ENCODE data around the gene CES1.
"Not testable (repeated sequence)": the region's sequence is repeated elsewhere in the genome, so short reads cannot be mapped to it uniquely, and the experiment has no call there.

The CES1 gene

DNA sequence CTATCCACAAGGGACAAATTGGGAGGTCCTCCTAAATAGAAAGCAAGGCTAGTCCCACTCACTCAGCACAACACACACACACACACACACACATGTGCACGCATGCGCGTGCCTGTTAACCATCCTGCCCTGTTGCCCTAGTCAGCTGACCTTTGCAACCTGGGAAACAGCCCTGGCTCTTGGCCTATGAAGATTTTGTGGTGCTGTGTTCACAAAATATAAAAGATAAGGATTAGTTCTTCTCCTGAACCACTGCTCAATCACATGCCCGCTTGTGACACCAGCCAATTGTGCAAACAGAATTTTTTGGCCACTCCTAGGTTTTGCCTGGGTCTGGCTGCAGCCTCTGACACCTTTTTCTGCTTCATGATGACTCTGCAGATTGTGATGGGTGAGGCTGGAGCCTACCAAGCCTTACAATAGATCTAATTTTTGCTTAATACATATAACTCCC, 3.3 kb upstream of the CES1 start:
- TF ChIP-seq, protein P1, sequence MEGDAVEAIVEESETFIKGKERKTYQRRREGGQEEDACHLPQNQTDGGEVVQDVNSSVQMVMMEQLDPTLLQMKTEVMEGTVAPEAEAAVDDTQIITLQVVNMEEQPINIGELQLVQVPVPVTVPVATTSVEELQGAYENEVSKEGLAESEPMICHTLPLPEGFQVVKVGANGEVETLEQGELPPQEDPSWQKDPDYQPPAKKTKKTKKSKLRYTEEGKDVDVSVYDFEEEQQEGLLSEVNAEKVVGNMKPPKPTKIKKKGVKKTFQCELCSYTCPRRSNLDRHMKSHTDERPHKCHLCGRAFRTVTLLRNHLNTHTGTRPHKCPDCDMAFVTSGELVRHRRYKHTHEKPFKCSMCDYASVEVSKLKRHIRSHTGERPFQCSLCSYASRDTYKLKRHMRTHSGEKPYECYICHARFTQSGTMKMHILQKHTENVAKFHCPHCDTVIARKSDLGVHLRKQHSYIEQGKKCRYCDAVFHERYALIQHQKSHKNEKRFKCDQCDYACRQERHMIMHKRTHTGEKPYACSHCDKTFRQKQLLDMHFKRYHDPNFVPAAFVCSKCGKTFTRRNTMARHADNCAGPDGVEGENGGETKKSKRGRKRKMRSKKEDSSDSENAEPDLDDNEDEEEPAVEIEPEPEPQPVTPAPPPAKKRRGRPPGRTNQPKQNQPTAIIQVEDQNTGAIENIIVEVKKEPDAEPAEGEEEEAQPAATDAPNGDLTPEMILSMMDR (IDR thresholded peaks at IDR 0.05): no peak
- Mint-ChIP-seq H3K36me3 (ENCODE audit: low read depth) (no peaks in the 10 kb centered on the region), H3K4me1 (peaks cover 25% of the 10 kb centered on the region), H3K4me3 (no peak overlapping the region), H3K9me3 (no peaks in the 10 kb centered on the region), H3K27ac (no peak overlapping the region), H3K27me3 (ENCODE audit: low read depth, poor library complexity) (peaks cover 8% of the 10 kb centered on the region)
- no peak for DNase-seq

DNA sequence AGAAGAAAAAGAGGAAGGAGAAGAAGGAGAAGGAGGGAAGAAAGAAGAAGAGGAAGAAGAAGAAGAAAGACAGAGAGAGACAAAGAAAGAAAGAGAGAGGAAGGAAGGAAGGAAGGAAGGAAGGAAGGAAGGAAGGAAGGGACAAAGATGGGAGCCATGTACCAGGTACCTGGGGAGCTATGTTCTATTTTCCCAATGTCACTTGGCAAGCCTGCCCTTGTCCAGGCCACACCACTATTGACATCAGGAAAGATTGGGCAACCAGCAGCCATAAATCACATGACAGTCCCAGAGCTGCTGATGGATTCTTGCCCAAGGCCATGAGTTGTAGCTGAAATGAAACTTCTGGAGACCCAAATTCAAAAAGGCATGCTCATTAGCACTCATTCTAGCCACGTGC, 2.7 kb upstream of the CES1 start:
- no peak overlapping the region for H3K27ac Mint-ChIP-seq
- H3K4me3 Mint-ChIP-seq: no peak overlapping the region
- H3K9me3 Mint-ChIP-seq: no peaks in the 10 kb centered on the region
- no peak for DNase-seq
- peaks cover 30% of the 10 kb centered on the region for H3K4me1 Mint-ChIP-seq
- no peaks in the 10 kb centered on the region for H3K36me3 Mint-ChIP-seq (ENCODE audit: low read depth)
- peaks cover 11% of the 10 kb centered on the region for H3K27me3 Mint-ChIP-seq (ENCODE audit: low read depth, poor library complexity)
- TF ChIP-seq, protein P1 (IDR thresholded peaks at IDR 0.05): no peak

DNA sequence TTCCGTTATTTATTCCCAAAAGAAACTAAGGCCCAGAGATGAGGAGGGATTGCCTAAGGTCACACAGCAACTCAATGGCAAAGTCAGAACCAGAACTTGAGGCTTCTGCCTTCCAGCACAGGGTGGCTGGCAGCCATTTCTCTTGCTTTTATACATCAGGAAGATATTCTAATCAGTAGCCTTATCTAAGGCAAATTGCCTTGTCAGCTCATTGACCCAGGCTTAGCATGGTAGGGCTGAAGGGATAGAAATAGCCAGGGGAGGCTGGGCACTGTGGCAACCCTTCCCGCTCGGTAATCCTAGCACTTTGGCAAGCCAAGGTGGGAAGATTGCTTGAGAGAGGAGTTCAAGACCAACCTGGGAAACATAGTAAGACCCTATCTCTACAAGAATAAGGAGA, 2.3 kb upstream of the CES1 start:
- H3K27ac Mint-ChIP-seq; H3K36me3 Mint-ChIP-seq (ENCODE audit: low read depth); H3K4me3 Mint-ChIP-seq; DNase-seq; H3K9me3 Mint-ChIP-seq: not testable (repeated sequence)
- H3K4me1 Mint-ChIP-seq: peaks cover 30% of the 10 kb centered on the region
- peaks cover 11% of the 10 kb centered on the region for H3K27me3 Mint-ChIP-seq (ENCODE audit: low read depth, poor library complexity)

DNA sequence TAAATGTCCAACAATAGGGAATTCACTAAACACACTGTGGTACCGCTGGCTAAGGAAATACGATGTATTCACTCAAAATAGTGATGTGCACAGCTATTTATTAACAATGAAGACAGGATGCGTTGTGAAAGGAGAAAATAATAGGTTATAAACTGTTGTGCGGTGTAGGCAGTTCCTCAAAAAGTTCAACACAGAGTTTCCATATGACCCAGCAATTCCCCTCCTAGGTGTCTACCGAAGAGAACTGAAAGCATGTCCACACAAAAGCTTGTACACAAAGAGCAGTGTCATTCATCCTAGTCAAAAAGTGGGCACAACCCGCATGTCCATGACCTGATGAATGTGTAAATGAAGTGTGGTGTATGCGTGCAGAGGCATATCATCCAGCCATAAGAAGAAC, 1.2 kb upstream of the CES1 start:
- Mint-ChIP-seq H3K27me3 (ENCODE audit: low read depth, poor library complexity) (peaks cover 14% of the 10 kb centered on the region), H3K9me3 (no peaks in the 10 kb centered on the region), H3K27ac (no peak overlapping the region), H3K4me3 (no peak overlapping the region), H3K36me3 (ENCODE audit: low read depth) (no peaks in the 10 kb centered on the region), H3K4me1 (peaks cover 30% of the 10 kb centered on the region)
- TF ChIP-seq, protein P1 (IDR thresholded peaks at IDR 0.05): no peak
- no peak for DNase-seq

DNA sequence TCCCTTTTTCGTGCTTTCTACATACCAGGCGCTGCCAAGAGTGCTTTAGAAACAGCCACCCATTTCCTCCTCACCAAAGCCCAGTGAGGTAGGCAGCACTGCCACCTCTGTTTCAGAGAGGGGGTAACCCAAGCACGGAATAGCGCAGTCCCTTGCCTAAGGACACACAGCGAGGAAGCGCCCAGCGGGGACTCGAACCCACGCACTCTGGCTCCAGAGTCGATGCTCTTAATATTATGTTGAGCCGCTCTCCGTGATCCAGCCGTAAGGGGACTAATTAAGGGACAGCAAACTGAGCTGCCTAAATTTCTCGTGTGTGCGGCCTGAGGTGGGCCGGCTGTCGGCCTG, 497 bp downstream of the CES1 start:
- TF ChIP-seq, protein P1 (IDR thresholded peaks at IDR 0.05): no peak
- H3K4me3 Mint-ChIP-seq: no peak overlapping the region
- peaks cover 15% of the 10 kb centered on the region for H3K27me3 Mint-ChIP-seq (ENCODE audit: low read depth, poor library complexity)
- H3K4me1 Mint-ChIP-seq: peaks cover 27% of the 10 kb centered on the region
- H3K27ac Mint-ChIP-seq: no peak overlapping the region
- no peaks in the 10 kb centered on the region for H3K9me3 Mint-ChIP-seq
- H3K36me3 Mint-ChIP-seq (ENCODE audit: low read depth): no peaks in the 10 kb centered on the region
- no peak for DNase-seq

DNA sequence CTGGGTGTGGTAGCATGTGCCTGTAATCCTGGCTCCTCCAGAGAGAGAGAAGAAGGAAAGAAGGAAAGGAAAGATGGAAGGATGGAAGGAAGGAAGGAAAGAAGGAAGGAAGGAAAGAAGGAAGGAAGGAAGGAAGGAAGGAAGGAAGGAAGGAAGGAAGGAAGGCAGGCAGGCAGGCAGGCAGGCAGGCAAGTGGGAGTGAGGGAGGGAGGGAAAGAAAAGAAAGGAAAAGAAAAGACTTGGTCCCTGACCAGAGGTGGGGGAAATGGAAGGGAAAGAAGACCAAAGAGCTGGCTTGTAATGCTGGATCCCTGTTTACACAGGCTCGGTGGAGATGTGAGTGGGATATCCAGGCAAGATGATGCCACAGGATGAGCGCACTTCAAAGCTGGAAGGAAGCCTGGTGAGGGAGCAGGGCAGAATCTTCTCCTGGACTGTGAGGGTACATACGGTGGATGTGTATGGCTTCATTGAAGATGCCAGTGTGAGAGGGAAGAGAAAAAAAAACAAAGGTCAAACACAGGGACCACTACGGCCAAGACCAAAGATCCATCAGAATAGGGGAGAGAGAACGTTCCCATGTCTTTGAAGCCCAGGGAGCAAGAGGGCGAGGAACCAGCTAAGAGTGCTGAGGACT, 2.1 kb downstream of the CES1 start:
- no peak for DNase-seq
- Mint-ChIP-seq H3K27me3 (ENCODE audit: low read depth, poor library complexity) (peaks cover 15% of the 10 kb centered on the region), H3K27ac (no peak overlapping the region), H3K9me3 (no peaks in the 10 kb centered on the region), H3K4me1 (peaks cover 21% of the 10 kb centered on the region), H3K4me3 (no peak overlapping the region), H3K36me3 (ENCODE audit: low read depth) (no peaks in the 10 kb centered on the region)
- TF ChIP-seq, protein P1 (IDR thresholded peaks at IDR 0.05): no peak

DNA sequence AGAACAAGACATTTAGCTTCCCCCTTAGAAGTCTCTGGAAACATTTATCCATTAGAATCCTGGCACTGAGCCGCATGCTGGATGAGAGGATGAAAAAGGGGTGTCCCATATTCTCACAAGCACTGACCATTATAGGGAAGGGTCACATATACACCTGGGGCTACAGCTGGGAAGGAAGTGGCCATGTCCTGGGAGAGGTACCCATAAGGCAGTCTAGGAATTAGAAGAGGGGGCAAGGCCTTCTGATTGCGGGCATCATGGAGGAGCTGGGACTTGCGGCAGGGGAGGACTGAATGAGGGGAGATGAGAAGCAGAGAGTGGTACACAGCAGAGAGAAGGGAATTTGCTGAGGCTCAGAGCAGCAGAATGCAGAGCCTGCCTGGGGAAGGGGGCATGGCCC, 3.7 kb downstream of the CES1 start:
- not testable (repeated sequence) for H3K36me3 Mint-ChIP-seq (ENCODE audit: low read depth); H3K4me3 Mint-ChIP-seq; DNase-seq; H3K9me3 Mint-ChIP-seq; H3K27ac Mint-ChIP-seq
- H3K27me3 Mint-ChIP-seq (ENCODE audit: low read depth, poor library complexity): peaks cover 11% of the 10 kb centered on the region
- H3K4me1 Mint-ChIP-seq: peaks cover 21% of the 10 kb centered on the region

Data from nephron progenitor cell (in vitro differentiated cells).